ENCODE data around the gene MCHR1. TPM values are rescaled to one million over a fixed set of nuclear protein-coding genes. Genes with fewer than 3 reads are reported as not detected.

MCHR1 gene
- total RNA-seq (2014; rRNA removed; shearing (Covaris generic)): not detected in 2 replicates
- polyA plus RNA-seq (2014; cell fraction: nucleus; rRNA removed): not detected in 2 replicates

GRCh38 chr22:40679249-40679963 lies at the start of gene MCHR1:
Gene MCHR1, plus strand, starts transcription at chr22:40679484. Its CDS starts 169 bp downstream, at chr22:40679653.
- DNase-seq (ENCODE audit: extremely low read depth, low read depth): no peak

GRCh38 chr22:40631925-40632324 lies 47.4 kb upstream of the MCHR1 start:
- DNase-seq (ENCODE audit: extremely low read depth, low read depth): no peak

GRCh38 chr22:40633036-40633435 lies 46.2 kb upstream of the MCHR1 start:
- DNase-seq (ENCODE audit: extremely low read depth, low read depth): no peak

GRCh38 chr22:40634119-40634903 lies 45.0 kb upstream of the MCHR1 start:
- DNase-seq (ENCODE audit: extremely low read depth, low read depth): no peak

GRCh38 chr22:40635043-40635939 lies 44.0 kb upstream of the MCHR1 start:
- no peak for DNase-seq (ENCODE audit: extremely low read depth, low read depth)

- no peak for DNase-seq (ENCODE audit: extremely low read depth, low read depth)
These were observed 43.3 kb upstream of the MCHR1 start for GRCh38 chr22:40635940-40636379.

GRCh38 chr22:40636380-40637182 lies 42.7 kb upstream of the MCHR1 start, which contains the start of gene MRTFA:
Gene MRTFA, minus strand, starts transcription at chr22:40636719.
- peak; percentile 98 for DNase-seq (ENCODE audit: extremely low read depth, low read depth)

- DNase-seq (ENCODE audit: extremely low read depth, low read depth): no peak
These were observed 41.8 kb upstream of the MCHR1 start for GRCh38 chr22:40637183-40638150.

- DNase-seq (ENCODE audit: extremely low read depth, low read depth): no peak
These were observed 41.0 kb upstream of the MCHR1 start for GRCh38 chr22:40638261-40638660.

GRCh38 chr22:40641269-40641668 lies 38.0 kb upstream of the MCHR1 start:
- DNase-seq (ENCODE audit: extremely low read depth, low read depth): no peak

GRCh38 chr22:40642316-40642715 lies 37.0 kb upstream of the MCHR1 start:
- no peak for DNase-seq (ENCODE audit: extremely low read depth, low read depth)

- no peak for DNase-seq (ENCODE audit: extremely low read depth, low read depth)
These were observed 33.6 kb upstream of the MCHR1 start for GRCh38 chr22:40645579-40646197.

GRCh38 chr22:40648386-40648785 lies 30.9 kb upstream of the MCHR1 start:
- no peak for DNase-seq (ENCODE audit: extremely low read depth, low read depth)

- DNase-seq (ENCODE audit: extremely low read depth, low read depth): no peak
These were observed 28.2 kb upstream of the MCHR1 start for GRCh38 chr22:40651057-40651456.

- DNase-seq (ENCODE audit: extremely low read depth, low read depth): peak; percentile 95
These were observed 27.5 kb upstream of the MCHR1 start for GRCh38 chr22:40651563-40652501.

GRCh38 chr22:40653361-40653760 lies 25.9 kb upstream of the MCHR1 start:
- no peak for DNase-seq (ENCODE audit: extremely low read depth, low read depth)

- peak; percentile 7 for DNase-seq (ENCODE audit: extremely low read depth, low read depth)
These were observed 24.6 kb upstream of the MCHR1 start for GRCh38 chr22:40654522-40655167.

Data from NCI-H460 (cell line).